H1 (cell line): ENCODE data around the gene SPATS1. TPM values are rescaled to one million over a fixed set of nuclear protein-coding genes. Genes with fewer than 3 reads are reported as not detected.

Experiments used
- CTCF ChIA-PET: fragments of 300-600 bp; sonication (Branson Sonifier 250); formaldehyde crosslinking; loops from one replicate; lab custom pipeline; 2021; ENCODE audit not compliant: partially characterized antibody; lab: Charles Lee
- POLR2A ChIA-PET: fragments of 300-600 bp; sonication (Branson Sonifier 250); formaldehyde crosslinking; loops from one replicate; lab custom pipeline; 2021; ENCODE audit warnings: inconsistent platforms; ENCODE audit not compliant: partially characterized antibody; lab: Charles Lee
- DNase-seq, 2 experiments: peaks; one replicate each; pipeline versions ENCODE4 v3.0.0 to v3.0.0-alpha.2; 2010 to 2022; ENCODE audit warnings: low spot score in 2 of 2, low read depth in 1 of 2, mixed read lengths in 1 of 2
- FAIRE-seq: peaks from 2 replicates; lab custom pipeline; 2011; peaks lifted over from hg19 to GRCh38; lab: Jason Lieb, UNC
- H2AFZ ChIP-seq: 2 replicates; pipeline ENCODE4 v1.8.1; 2012; ENCODE audit warnings: low read length, inconsistent platforms
- H2AK5ac ChIP-seq: 2 replicates; pipeline ENCODE4 v1.6.1; 2013; ENCODE audit warnings: low read depth, low read length
- H2BK120ac ChIP-seq: replicated peaks from 2 replicates; pipeline ENCODE3; 2013; ENCODE audit warnings: low read depth, low read length, inconsistent platforms
- H2BK12ac ChIP-seq: 2 replicates; pipeline ENCODE4 v1.6.1; 2013; ENCODE audit warnings: low read depth, low read length
- H2BK15ac ChIP-seq: 2 replicates; pipeline ENCODE4 v1.6.1; 2013; ENCODE audit warnings: low read length
- H2BK20ac ChIP-seq: 2 replicates; pipeline ENCODE4 v1.6.1; 2013; ENCODE audit warnings: low read length
- H2BK5ac ChIP-seq: 2 replicates; pipeline ENCODE4 v1.6.1; 2013; ENCODE audit warnings: low read depth, low read length
- H3K14ac ChIP-seq: 2 replicates; pipeline ENCODE4 v1.6.1; 2013; ENCODE audit warnings: inconsistent platforms; ENCODE audit not compliant: insufficient read length
- H3K18ac ChIP-seq: 2 replicates; pipeline ENCODE4 v1.6.1; 2013; ENCODE audit warnings: low read length; ENCODE audit errors: extremely low read depth
- H3K23ac ChIP-seq: 2 replicates; pipeline ENCODE4 v1.6.1; 2013; ENCODE audit warnings: inconsistent platforms; ENCODE audit not compliant: insufficient read length
- H3K23me2 ChIP-seq: 2 replicates; pipeline ENCODE4 v1.6.1; 2013; ENCODE audit warnings: low read depth, low read length
- H3K27ac ChIP-seq: 2 replicates; pipeline ENCODE4 v1.6.1; 2011; ENCODE audit warnings: low read depth, low read length, inconsistent platforms
- H3K27me3 ChIP-seq, 4 experiments: replicated peaks in 1 of 4; 1 replicate in 1 of 4; 2 replicates in 3 of 4; pipeline versions ENCODE4 v1.6.1 to v1.8.1; 2011 to 2013; ENCODE audit warnings: low read length in 3 of 4, mild to moderate bottlenecking in 3 of 4, inconsistent platforms in 2 of 4, mixed read lengths in 2 of 4, moderate library complexity in 1 of 4; ENCODE audit not compliant: control insufficient read depth in 3 of 4, insufficient read depth in 3 of 4; ENCODE audit errors: extremely low read depth in 1 of 4
- H3K36me3 ChIP-seq, 4 experiments: 2 replicates each; pipeline versions ENCODE4 v1.6.1 to v1.8.1; 2011 to 2013; ENCODE audit warnings: mild to moderate bottlenecking in 4 of 4, low read length in 3 of 4, moderate library complexity in 2 of 4, control low read depth in 1 of 4, inconsistent platforms in 1 of 4; ENCODE audit not compliant: insufficient read depth in 4 of 4, control insufficient read depth in 2 of 4
- H3K4ac ChIP-seq: replicated peaks from 2 replicates; pipeline ENCODE3; 2013; ENCODE audit warnings: low read length, low read depth, mixed read lengths, inconsistent platforms; ENCODE audit not compliant: insufficient read length
- H3K4me1 ChIP-seq, 4 experiments: replicated peaks in 1 of 4; 1 replicate in 1 of 4; 2 replicates in 3 of 4; pipeline versions ENCODE4 v1.6.1 to v1.8.1; 2011 to 2013; ENCODE audit warnings: low read length in 3 of 4, inconsistent platforms in 2 of 4, mixed read lengths in 1 of 4; ENCODE audit not compliant: insufficient read depth in 4 of 4, control insufficient read depth in 3 of 4
- H3K4me2 ChIP-seq, 2 experiments: 2 replicates each; pipeline versions ENCODE4 v1.6.1 to v1.8.1; 2011 to 2013; ENCODE audit warnings: low read depth in 2 of 2, low read length in 2 of 2, control low read depth in 1 of 2, inconsistent platforms in 1 of 2, mild to moderate bottlenecking in 1 of 2; ENCODE audit not compliant: insufficient read depth in 1 of 2
- H3K4me3 ChIP-seq, 4 experiments: fragments of 200-600, 300-600 bp in 1 of 4; sonication (generic), shearing (Covaris generic), sonication (Bioruptor Twin) in 1 of 4; 2 replicates each; pipeline versions ENCODE4 v1.5.1 to v1.8.1; 2011 to 2016; ENCODE audit warnings: low read length in 4 of 4, low read depth in 3 of 4, control low read depth in 2 of 4, inconsistent platforms in 2 of 4, mild to moderate bottlenecking in 2 of 4, mixed read lengths in 1 of 4, moderate library complexity in 1 of 4; ENCODE audit not compliant: insufficient read depth in 2 of 4; ENCODE audit errors: extremely low read depth in 1 of 4
- H3K56ac ChIP-seq: replicated peaks from 2 replicates; pipeline ENCODE3; 2013; ENCODE audit warnings: low read depth, mild to moderate bottlenecking, mixed read lengths, low read length, inconsistent platforms; ENCODE audit not compliant: insufficient read length
- H3K79me1 ChIP-seq: 2 replicates; pipeline ENCODE4 v1.6.1; 2013; ENCODE audit warnings: low read depth, low read length, control low read depth
- H3K79me2 ChIP-seq, 2 experiments: 2 replicates each; pipeline versions ENCODE4 v1.6.1 to v1.8.1; 2012 to 2013; ENCODE audit warnings: low read length in 2 of 2, mild to moderate bottlenecking in 2 of 2, inconsistent platforms in 1 of 2; ENCODE audit not compliant: insufficient read depth in 2 of 2, control insufficient read depth in 1 of 2
- H3K9ac ChIP-seq, 4 experiments: replicated peaks in 1 of 4; 1 replicate in 1 of 4; 2 replicates in 3 of 4; pipeline versions ENCODE4 v1.6.1 to v1.8.1; 2011 to 2013; ENCODE audit warnings: low read depth in 3 of 4, low read length in 3 of 4, control low read depth in 2 of 4, mild to moderate bottlenecking in 2 of 4, moderate library complexity in 2 of 4, inconsistent platforms in 1 of 4; ENCODE audit errors: extremely low read depth in 1 of 4
- H3K9me3 ChIP-seq, 2 experiments: 2 replicates each; pipeline versions ENCODE4 v1.6.1 to v1.8.1; 2012 to 2013; ENCODE audit warnings: mild to moderate bottlenecking in 2 of 2, moderate library complexity in 2 of 2, control low read depth in 1 of 2, inconsistent platforms in 1 of 2, low read depth in 1 of 2, low read length in 1 of 2, mixed read lengths in 1 of 2; ENCODE audit not compliant: insufficient read depth in 2 of 2
- H4K20me1 ChIP-seq, 2 experiments: replicated peaks in 1 of 2; 2 replicates each; pipeline versions ENCODE3 to v1.8.1; 2011 to 2013; ENCODE audit warnings: inconsistent platforms in 2 of 2, low read length in 2 of 2, mild to moderate bottlenecking in 1 of 2; ENCODE audit not compliant: insufficient read depth in 2 of 2, control insufficient read depth in 1 of 2
- H4K5ac ChIP-seq: 2 replicates; pipeline ENCODE4 v1.6.1; 2013; ENCODE audit warnings: low read length, low read depth, mixed read lengths, inconsistent platforms; ENCODE audit not compliant: insufficient read length
- H4K8ac ChIP-seq: 2 replicates; pipeline ENCODE4 v1.8.0; 2013; ENCODE audit warnings: mild to moderate bottlenecking, moderate library complexity, low read length, inconsistent platforms; ENCODE audit not compliant: insufficient read depth; ENCODE audit errors: extremely low read depth
- H4K91ac ChIP-seq: replicated peaks from 2 replicates; pipeline ENCODE3; 2013; ENCODE audit warnings: low read length, mixed read lengths, inconsistent platforms; ENCODE audit not compliant: insufficient read length
- HDAC2 ChIP-seq, 2 experiments: fragments of 300-600 bp in 1 of 2; sonication (generic) in 1 of 2; IDR thresholded peaks; 2 replicates each; pipeline ENCODE4 v1.6.1; 2011 to 2012; ENCODE audit warnings: low read depth in 2 of 2, low read length in 2 of 2, mild to moderate bottlenecking in 2 of 2, moderate library complexity in 2 of 2, borderline replicate concordance in 1 of 2, inconsistent platforms in 1 of 2
- HDAC6 ChIP-seq: IDR thresholded peaks from one replicate; pipeline ENCODE4 v1.7.1; 2012; ENCODE audit warnings: low read depth, mild to moderate bottlenecking, inconsistent platforms, low read length, moderate library complexity
- KDM4A ChIP-seq: IDR thresholded peaks from one replicate; pipeline ENCODE4 v1.7.1; 2012; ENCODE audit warnings: low read depth, mild to moderate bottlenecking, moderate library complexity, low read length, inconsistent platforms; ENCODE audit not compliant: severe bottlenecking
- POLR2AphosphoS5 ChIP-seq: IDR thresholded peaks from 2 replicates; pipeline ENCODE4 v1.6.1; 2011; ENCODE audit warnings: low read depth, low read length
- SP4 ChIP-seq: IDR thresholded peaks from 2 replicates; pipeline ENCODE4 v1.6.1; 2012; ENCODE audit warnings: low read length, inconsistent platforms
- TCF12 ChIP-seq: IDR thresholded peaks from 2 replicates; pipeline ENCODE4 v1.6.1; 2011; ENCODE audit warnings: low read depth, mild to moderate bottlenecking, low read length
- WGBS, 2 experiments: shearing (Covaris generic) in 1 of 2; methylation state at CpG; one replicate each; pipeline versions ENCODE4 v1.1.6 to v1.1.7; 2013 to 2015; ENCODE audit warnings: low lambda C conversion rate in 2 of 2, mixed read lengths in 2 of 2, inconsistent platforms in 1 of 2, low coverage in 1 of 2, missing lambda C conversion rate in 1 of 2; ENCODE audit not compliant: insufficient replicate concordance in 2 of 2, insufficient coverage in 1 of 2, insufficient read length in 1 of 2; ENCODE audit errors: extremely low coverage in 1 of 2, missing lambda C conversion rate in 1 of 2; 5-methylcytosine and 5-hydroxymethylcytosine counted together
- polyA plus RNA-seq, 7 experiments: library from polyadenylated mRNA; depleted of rRNA in 3 of 7; stranded (reverse) in 5 of 7; unstranded in 2 of 7; fragments of >200 nt in 5 of 7; fragments of 200-250 nt in 2 of 7; gene quantifications; 1 replicate in 5 of 7; 2 replicates in 1 of 7; 4 replicates in 1 of 7; pipeline versions ENCODE4 v1.2.1 to v1.2.3, GENCODE V29; 2011 to 2013; ENCODE audit warnings: missing spikeins in 2 of 7, mixed read lengths in 2 of 7
- total RNA-seq: library from RNA; stranded (reverse); fragmentation: NEBNext Ultra II Directional; extraction: Animal tissue kit (Norgen Biotek cat#: 25700); gene quantifications from 2 replicates; pipeline ENCODE4 v1.2.1, GENCODE V29; 2021

SPATS1 gene
- total and polyA plus RNA-seq, 2 of the 8 experiments (the other 6 are each of a cell fraction or from before 2014, with no cell fraction given), result not detected

DNA sequence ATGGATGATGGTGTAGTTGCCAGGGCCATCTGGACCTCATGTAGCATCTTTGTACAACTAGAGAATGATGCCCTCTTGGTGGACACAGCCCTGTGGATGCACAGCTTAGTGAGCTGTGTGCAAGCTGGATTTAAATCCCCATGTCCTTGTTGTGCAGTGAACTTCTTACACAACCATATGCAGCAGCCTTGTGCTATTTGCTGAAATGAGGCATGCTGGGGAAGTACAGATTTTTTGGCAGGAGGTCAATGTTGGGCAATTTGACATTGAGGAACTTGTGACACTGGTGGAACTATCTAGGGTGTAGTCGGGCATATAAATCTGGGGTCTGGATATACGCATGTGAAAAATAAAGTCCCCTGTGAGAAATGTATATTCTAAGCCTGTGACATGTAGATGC lies 39.3 kb downstream of the SPATS1 start:
- H2AFZ ChIP-seq, result no peak overlapping the region
- no peak overlapping the region for H2BK5ac ChIP-seq
- H3K4ac ChIP-seq, result no peak overlapping the region
- H4K20me1 ChIP-seq, result no peaks in the 10 kb centered on the region
- H3K18ac ChIP-seq, result no peak overlapping the region
- no peak overlapping the region for H4K91ac ChIP-seq
- H3K36me3 ChIP-seq, result no peaks in the 10 kb centered on the region
- no peak overlapping the region for H3K4me2 ChIP-seq
- H2BK12ac ChIP-seq, result no peak overlapping the region
- no peak overlapping the region for H3K27ac ChIP-seq
- CTCF ChIA-PET, result interaction anchor here (0.9 to 2.1 kb wide), 2 partner anchors 43 to 77 kb away, joined by 3 to 4 read pairs; no protein-coding TSS in a partner anchor
- 92% methylated on average over 2 of the region's 2 CpGs; no CpG with 5 or more reads in 1 of the 2 experiments for WGBS, 2 experiments
- H2AK5ac ChIP-seq, result no peak overlapping the region
- no peaks in the 10 kb centered on the region for H3K9me3 ChIP-seq
- no peak overlapping the region for H3K4me3 ChIP-seq
- H3K27me3 ChIP-seq, result no peaks in the 10 kb centered on the region
- no peak overlapping the region for H4K8ac ChIP-seq
- FAIRE-seq, result no peak
- H3K23me2 ChIP-seq, result no peaks in the 10 kb centered on the region
- no peaks in the 10 kb centered on the region for H3K79me2 ChIP-seq
- H3K9ac ChIP-seq, result no peak overlapping the region
- POLR2A ChIA-PET, result no interaction called here
- peaks cover 0 to 2% (median 0%) of the 10 kb centered on the region in 4 experiments; a peak in 2 of 7 replicates for H3K4me1 ChIP-seq
- no peaks in the 10 kb centered on the region for H3K79me1 ChIP-seq
- H3K14ac ChIP-seq, result no peak overlapping the region
- H3K56ac ChIP-seq, result no peak overlapping the region
- H2BK20ac ChIP-seq, result no peak overlapping the region
- H3K23ac ChIP-seq, result no peak overlapping the region
- DNase-seq, result no peak
- H4K5ac ChIP-seq, result no peak overlapping the region
- no peak overlapping the region for H2BK15ac ChIP-seq
- H2BK120ac ChIP-seq, result no peak overlapping the region
- TF ChIP-seq HDAC2 (IDR thresholded peaks at IDR 0.05; ENCODE audit: borderline replicate concordance in 1 of 2, low read depth in 2 of 2, low read length in 2 of 2), result no peak
- no peak for TF ChIP-seq TCF12
- no peak for TF ChIP-seq KDM4A
- no peak for TF ChIP-seq HDAC6
- no peak for TF ChIP-seq SP4
- no peak for TF ChIP-seq POLR2AphosphoS5
